IMR-90 (cell line): ENCODE data around the gene AUTS2. TPM values are rescaled to one million over a fixed set of nuclear protein-coding genes. Genes with fewer than 3 reads are reported as not detected.

Experiments
- ATAC-seq: fragments of 200-7000 bp; cut with Tn5 transposase; 2 replicates; pipeline ENCODE4 v1.9.1; 2020; ENCODE audit warnings: low read depth, mild to moderate bottlenecking, moderate library complexity
- BruUV-seq: library from RNA; stranded (reverse); fragments of 400-500 nt; replicated peaks from 2 replicates; lab custom pipeline; 2021; lab: Mats Ljungman, UMichigan
- CTCF ChIA-PET: fragments of 300-600 bp; formaldehyde crosslinking; extraction: SDS; loops from one replicate; lab custom pipeline; 2021; ENCODE audit warnings: antibody characterized with exemption; lab: Yijun Ruan, JAX
- POLR2A ChIA-PET: fragments of 300-600 bp; sonication (Branson Sonifier 250); formaldehyde crosslinking; loops from one replicate; lab custom pipeline; 2022; ENCODE audit warnings: antibody characterized with exemption; ENCODE audit not compliant: unreplicated experiment; lab: Charles Lee
- DNase-seq: peaks from one replicate; pipeline ENCODE4 v3.0.0; 2013
- H2AFZ ChIP-seq: replicated peaks from 2 replicates; pipeline ENCODE3; 2013; ENCODE audit warnings: low read length, mild to moderate bottlenecking; ENCODE audit not compliant: poor library complexity
- H2AK5ac ChIP-seq: 2 replicates; pipeline ENCODE4 v1.6.1; 2013; ENCODE audit warnings: low read depth, low read length, inconsistent platforms
- H2AK9ac ChIP-seq: replicated peaks from 2 replicates; pipeline ENCODE3; 2013; ENCODE audit warnings: mild to moderate bottlenecking, low read depth, low read length, moderate library complexity; ENCODE audit not compliant: poor library complexity
- H2BK120ac ChIP-seq: 2 replicates; pipeline ENCODE4 v1.6.1; 2013; ENCODE audit warnings: low read depth, low read length, inconsistent platforms
- H2BK15ac ChIP-seq: 3 replicates; pipeline ENCODE4 v1.6.1; 2013; ENCODE audit warnings: low read depth, low read length, inconsistent platforms
- H2BK20ac ChIP-seq: 2 replicates; pipeline ENCODE4 v1.6.1; 2013; ENCODE audit warnings: low read depth, mild to moderate bottlenecking, inconsistent platforms, low read length, moderate library complexity
- H2BK5ac ChIP-seq: 2 replicates; pipeline ENCODE4 v1.6.1; 2013; ENCODE audit warnings: mild to moderate bottlenecking, low read depth, low read length, inconsistent platforms; ENCODE audit not compliant: poor library complexity, severe bottlenecking
- H3K14ac ChIP-seq: replicated peaks from 2 replicates; pipeline ENCODE4 v1.6.1; 2013; ENCODE audit warnings: low read depth, low read length, inconsistent platforms
- H3K18ac ChIP-seq: 2 replicates; pipeline ENCODE4 v1.6.1; 2013; ENCODE audit warnings: low read depth, low read length, control low read depth
- H3K23ac ChIP-seq: 2 replicates; pipeline ENCODE4 v1.6.1; 2013; ENCODE audit warnings: low read depth, low read length, inconsistent platforms
- H3K27ac ChIP-seq: 2 replicates; pipeline ENCODE4 v1.5.1; 2013; ENCODE audit warnings: mild to moderate bottlenecking, control low read depth, low read length; ENCODE audit not compliant: insufficient read depth
- H3K27me3 ChIP-seq: 2 replicates; pipeline ENCODE4 v1.6.1; 2013; ENCODE audit warnings: low read length; ENCODE audit not compliant: control insufficient read depth, insufficient read depth
- H3K36me3 ChIP-seq: 2 replicates; pipeline ENCODE4 v1.6.1; 2013; ENCODE audit warnings: low read length, mixed read lengths; ENCODE audit not compliant: control insufficient read depth, insufficient read depth
- H3K4ac ChIP-seq: 2 replicates; pipeline ENCODE4 v1.6.1; 2013; ENCODE audit warnings: low read depth, low read length, inconsistent platforms
- H3K4me1 ChIP-seq: 2 replicates; pipeline ENCODE4 v1.6.1; 2013; ENCODE audit warnings: low read length, mixed read lengths; ENCODE audit not compliant: control insufficient read depth, insufficient read depth
- H3K4me2 ChIP-seq: 2 replicates; pipeline ENCODE4 v1.6.1; 2013; ENCODE audit warnings: low read depth, mild to moderate bottlenecking, control low read depth, low read length, moderate library complexity
- H3K4me3 ChIP-seq: 2 replicates; pipeline ENCODE4 v1.5.1; 2013; ENCODE audit warnings: low read depth, mild to moderate bottlenecking, control low read depth, low read length, moderate library complexity; ENCODE audit not compliant: insufficient read depth
- H3K56ac ChIP-seq: 2 replicates; pipeline ENCODE4 v1.6.1; 2013; ENCODE audit warnings: low read length, inconsistent platforms; ENCODE audit not compliant: insufficient read depth; ENCODE audit errors: extremely low read depth
- H3K79me1 ChIP-seq, 2 experiments: 2 replicates each; pipeline ENCODE4 v1.6.1; 2013; ENCODE audit warnings: low read length in 2 of 2, inconsistent platforms in 1 of 2, low read depth in 1 of 2
- H3K9ac ChIP-seq: 2 replicates; pipeline ENCODE4 v1.6.1; 2013; ENCODE audit warnings: low read depth, low read length, control low read depth
- H3K9me1 ChIP-seq: 2 replicates; pipeline ENCODE4 v1.6.1; 2013; ENCODE audit warnings: low read length, inconsistent platforms; ENCODE audit not compliant: insufficient read depth
- H3K9me3 ChIP-seq: 2 replicates; pipeline ENCODE4 v1.6.1; 2013; ENCODE audit warnings: low read length; ENCODE audit not compliant: control insufficient read depth, insufficient read depth
- H4K20me1 ChIP-seq: 2 replicates; pipeline ENCODE4 v1.6.1; 2013; ENCODE audit warnings: low read length, inconsistent platforms; ENCODE audit not compliant: insufficient read depth
- H4K5ac ChIP-seq: 2 replicates; pipeline ENCODE4 v1.6.1; 2013; ENCODE audit warnings: mild to moderate bottlenecking, low read depth, low read length, control low read depth
- H4K8ac ChIP-seq, 2 experiments: 2 replicates each; pipeline ENCODE4 v1.6.1; 2013; ENCODE audit warnings: low read depth in 2 of 2, low read length in 2 of 2, control low read depth in 1 of 2, inconsistent platforms in 1 of 2
- H4K91ac ChIP-seq: 2 replicates; pipeline ENCODE4 v1.6.1; 2013; ENCODE audit warnings: low read depth, low read length, inconsistent platforms; ENCODE audit not compliant: insufficient read depth
- BHLHE40 ChIP-seq: fragments of 150-350 bp; IDR thresholded peaks from 2 replicates; pipeline ENCODE4 v1.6.1; 2016; ENCODE audit warnings: mild to moderate bottlenecking, low read depth, low read length
- CEBPB ChIP-seq: IDR thresholded peaks from 2 replicates; pipeline ENCODE4 v1.6.1; 2012; ENCODE audit warnings: low read depth, low read length, improper control_type of control experiment
- CHD1 ChIP-seq: IDR thresholded peaks from 2 replicates; pipeline ENCODE4 v1.6.1; 2012; ENCODE audit warnings: low read depth, low read length, improper control_type of control experiment
- CTCF ChIP-seq: conservative IDR thresholded peaks from 2 replicates; pipeline ENCODE4 v1.5.1; 2012; ENCODE audit warnings: mild to moderate bottlenecking, low read depth, low read length, improper control_type of control experiment
- ELK1 ChIP-seq: fragments of 150-350 bp; IDR thresholded peaks from 2 replicates; pipeline ENCODE4 v1.6.1; 2016; ENCODE audit warnings: low read depth, mild to moderate bottlenecking, low read length, moderate library complexity, borderline replicate concordance
- FOS ChIP-seq: fragments of 150-350 bp; IDR thresholded peaks from 2 replicates; pipeline ENCODE4 v1.6.1; 2016; ENCODE audit warnings: low read depth, low read length
- MAFK ChIP-seq: IDR thresholded peaks from 2 replicates; pipeline ENCODE4 v1.6.1; 2012; ENCODE audit warnings: low read depth, low read length, improper control_type of control experiment
- MAZ ChIP-seq: IDR thresholded peaks from 2 replicates; pipeline ENCODE4 v1.6.1; 2012; ENCODE audit warnings: low read depth, mild to moderate bottlenecking, low read length, improper control_type of control experiment, moderate library complexity, borderline replicate concordance
- MXI1 ChIP-seq: IDR thresholded peaks from 2 replicates; pipeline ENCODE4 v1.6.1; 2012; ENCODE audit warnings: low read depth, mild to moderate bottlenecking, low read length, moderate library complexity, borderline replicate concordance
- NFE2L2 ChIP-seq: fragments of 150-350 bp; IDR thresholded peaks from 2 replicates; pipeline ENCODE4 v1.6.1; 2016; ENCODE audit warnings: low read depth, mild to moderate bottlenecking, low read length
- POLR2A ChIP-seq: IDR thresholded peaks from 2 replicates; pipeline ENCODE4 v1.6.1; 2012; ENCODE audit warnings: mild to moderate bottlenecking, low read depth, low read length
- RAD21 ChIP-seq: IDR thresholded peaks from 2 replicates; pipeline ENCODE4 v1.6.1; 2012; ENCODE audit warnings: low read length, improper control_type of control experiment
- RCOR1 ChIP-seq: IDR thresholded peaks from 2 replicates; pipeline ENCODE4 v1.6.1; 2012; ENCODE audit warnings: mild to moderate bottlenecking, low read length, improper control_type of control experiment; ENCODE audit not compliant: insufficient replicate concordance
- RFX5 ChIP-seq: IDR thresholded peaks from 2 replicates; pipeline ENCODE4 v1.8.0; 2012; ENCODE audit warnings: low read depth, mild to moderate bottlenecking, low read length, moderate library complexity
- SMC3 ChIP-seq: fragments of 150-350 bp; IDR thresholded peaks from 2 replicates; pipeline ENCODE4 v1.6.1; 2016; ENCODE audit warnings: low read depth, mild to moderate bottlenecking, antibody characterized with exemption, low read length, moderate library complexity
- USF2 ChIP-seq: fragments of 150-350 bp; IDR thresholded peaks from 2 replicates; pipeline ENCODE4 v1.6.1; 2017; ENCODE audit warnings: mild to moderate bottlenecking, antibody characterized with exemption, low read length, low read depth
- WGBS, 2 experiments: methylation state at CpG; one replicate each; pipeline versions ENCODE4 v1.1.5 to v1.1.7; 2013; ENCODE audit warnings: missing lambda C conversion rate in 2 of 2; ENCODE audit not compliant: insufficient read length in 1 of 2; ENCODE audit errors: extremely low coverage in 2 of 2; 5-methylcytosine and 5-hydroxymethylcytosine counted together
- dilution Hi-C: fragments of 300-500 bp; cut with HindIII; formaldehyde crosslinking; loops from one replicate; pipeline ENCODE4 v1.14.3; 2018; ENCODE audit warnings: low sequenced_read_pairs; ENCODE audit not compliant: unreplicated experiment
- in situ Hi-C: fragments of 300-500 bp; cut with MboI; formaldehyde crosslinking; loops from 3 replicates; pipeline ENCODE4 v1.14.3; 2019; ENCODE audit warnings: low sequenced_read_pairs, inconsistent platforms, mixed read lengths
- intact Hi-C: fragments of 100-400 bp; cut with micrococcal nuclease; formaldehyde crosslinking; loops from 2 replicates; pipeline ENCODE4 v1.10.0; 2022
- polyA plus RNA-seq, 3 experiments: library from polyadenylated mRNA; depleted of rRNA; stranded (reverse); fragments of >200 nt; gene quantifications; 2 replicates each; pipeline ENCODE4 v1.2.3, GENCODE V29; 2012; ENCODE audit warnings: low replicate concordance in 1 of 3
- total RNA-seq: library from RNA; depleted of rRNA; stranded (reverse); fragments of >200 nt; gene quantifications from 2 replicates; pipeline ENCODE4 v1.2.3, GENCODE V29; 2012

The AUTS2 gene
- total and polyA plus RNA-seq, 2 of the 4 experiments (the other 2 are of a cell fraction): 0.90 to 3.0 TPM

- Histone ChIP-seq H2AK5ac (no peak overlapping the region), H2AK9ac (no peak overlapping the region), H3K4ac (no peak overlapping the region), H2BK15ac (no peak overlapping the region), H4K5ac (no peak overlapping the region), H2AFZ (no peak overlapping the region), H3K9me3 (no peaks in the 10 kb centered on the region), H2BK20ac (no peak overlapping the region), H3K79me1 (peaks cover 0 to 3% of the 10 kb centered on the region in 2 experiments; a peak in 2 of 4 replicates), H3K4me3 (no peak overlapping the region), H3K4me2 (no peak overlapping the region), H3K4me1 (no peaks in the 10 kb centered on the region), H3K9me1 (no peaks in the 10 kb centered on the region), H3K27ac (no peak overlapping the region), H4K91ac (no peak overlapping the region), H3K9ac (no peak overlapping the region), H3K56ac (no peak overlapping the region), H4K8ac (no peak overlapping the region), H3K23ac (no peak overlapping the region), H3K18ac (no peak overlapping the region), H3K14ac (no peak overlapping the region), H2BK120ac (no peak overlapping the region), H4K20me1 (no peaks in the 10 kb centered on the region), H3K36me3 (no peaks in the 10 kb centered on the region), H3K27me3 (no peaks in the 10 kb centered on the region), H2BK5ac (no peak overlapping the region)
- intact Hi-C loops (no loop called here), dilution Hi-C loops (no loop called here), in situ Hi-C loops (no loop called here)
- DNase-seq (no peak), ATAC-seq (no peak)
- TF ChIP-seq USF2 (no peak), POLR2A (no peak), RCOR1 (no peak), FOS (no peak), CEBPB (no peak), CTCF (no peak), CHD1 (no peak), RAD21 (no peak), NFE2L2 (no peak), RFX5 (no peak), MXI1 (no peak), MAFK (no peak), BHLHE40 (no peak), SMC3 (no peak), ELK1 (no peak), MAZ (no peak)
- BruUV-seq: no TSS peak
- no CpG with 5 or more reads among the region's 7 CpGs for WGBS, 2 experiments
- ChIA-PET CTCF (no interaction called here), POLR2A (no interaction called here)
Observed at GRCh38 chr7:70720191-70720873, 1122.1 kb downstream of the AUTS2 start.
